ENCODE measurements around the gene TIMM23. TPM values are rescaled to one million over a fixed set of nuclear protein-coding genes. Genes with fewer than 3 reads are reported as not detected.

Gene TIMM23
- total RNA-seq, 1 experiment from 2014 or later = 85.2 TPM

DNA sequence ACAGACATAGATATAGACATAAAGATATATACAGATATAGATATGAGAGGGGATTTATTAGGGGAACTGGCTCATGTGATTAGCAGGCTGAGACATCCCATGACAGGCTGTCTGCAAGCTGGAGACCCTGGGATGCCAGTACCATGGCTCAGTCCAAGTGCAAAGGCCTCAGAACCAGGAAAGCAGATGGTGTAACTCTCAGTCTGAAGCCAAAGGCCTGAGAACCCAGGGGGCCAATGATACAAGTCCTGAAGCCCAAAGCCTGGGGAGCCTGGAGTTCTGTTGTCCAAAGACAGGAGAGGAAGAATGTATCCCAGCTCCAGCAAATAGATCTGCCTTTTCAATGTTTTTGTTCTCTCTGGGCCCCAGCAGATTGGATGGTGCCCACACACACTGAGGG lies 52.7 kb downstream of the TIMM23 start:
- Mint-ChIP-seq H3K27ac (ENCODE audit: low read depth, unreplicated experiment) (peak overlapping the region; percentile 63), H3K4me3 (ENCODE audit: unreplicated experiment) (no peak overlapping the region), H3K36me3 (ENCODE audit: insufficient read depth, unreplicated experiment) (peaks cover 13% of the 10 kb centered on the region), H3K27me3 (ENCODE audit: insufficient read depth, unreplicated experiment) (no peaks in the 10 kb centered on the region), H3K4me1 (ENCODE audit: insufficient read depth, unreplicated experiment) (peaks cover 47% of the 10 kb centered on the region), H3K9me3 (ENCODE audit: unreplicated experiment) (no peaks in the 10 kb centered on the region)
- CTCF ChIA-PET = interaction anchor here (0.8 to 1.1 kb wide), 3 partner anchors 202 to 775 kb away, joined by 3 to 4 read pairs (median 3); no protein-coding TSS in a partner anchor
- BruUV-seq (replicated peaks) = no TSS peak
- no peak for DNase-seq (ENCODE audit: unreplicated experiment)
- intact Hi-C loops (cut with micrococcal nuclease) = loop anchor here (5.0 to 10.0 kb wide), 2 partner anchors 353 to 1020 kb away; partner anchors contain the start of genes ZFAND4 and ZNF22
- TF ChIP-seq, protein P1, sequence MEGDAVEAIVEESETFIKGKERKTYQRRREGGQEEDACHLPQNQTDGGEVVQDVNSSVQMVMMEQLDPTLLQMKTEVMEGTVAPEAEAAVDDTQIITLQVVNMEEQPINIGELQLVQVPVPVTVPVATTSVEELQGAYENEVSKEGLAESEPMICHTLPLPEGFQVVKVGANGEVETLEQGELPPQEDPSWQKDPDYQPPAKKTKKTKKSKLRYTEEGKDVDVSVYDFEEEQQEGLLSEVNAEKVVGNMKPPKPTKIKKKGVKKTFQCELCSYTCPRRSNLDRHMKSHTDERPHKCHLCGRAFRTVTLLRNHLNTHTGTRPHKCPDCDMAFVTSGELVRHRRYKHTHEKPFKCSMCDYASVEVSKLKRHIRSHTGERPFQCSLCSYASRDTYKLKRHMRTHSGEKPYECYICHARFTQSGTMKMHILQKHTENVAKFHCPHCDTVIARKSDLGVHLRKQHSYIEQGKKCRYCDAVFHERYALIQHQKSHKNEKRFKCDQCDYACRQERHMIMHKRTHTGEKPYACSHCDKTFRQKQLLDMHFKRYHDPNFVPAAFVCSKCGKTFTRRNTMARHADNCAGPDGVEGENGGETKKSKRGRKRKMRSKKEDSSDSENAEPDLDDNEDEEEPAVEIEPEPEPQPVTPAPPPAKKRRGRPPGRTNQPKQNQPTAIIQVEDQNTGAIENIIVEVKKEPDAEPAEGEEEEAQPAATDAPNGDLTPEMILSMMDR (IDR thresholded peaks at IDR 0.05; ENCODE audit: unreplicated experiment) = no peak
- POLR2A ChIA-PET = interaction anchor here (1.1 to 1.4 kb wide), 2 partner anchors 9 to 193 kb away, joined by 3 to 4 read pairs; no protein-coding TSS in a partner anchor

DNA sequence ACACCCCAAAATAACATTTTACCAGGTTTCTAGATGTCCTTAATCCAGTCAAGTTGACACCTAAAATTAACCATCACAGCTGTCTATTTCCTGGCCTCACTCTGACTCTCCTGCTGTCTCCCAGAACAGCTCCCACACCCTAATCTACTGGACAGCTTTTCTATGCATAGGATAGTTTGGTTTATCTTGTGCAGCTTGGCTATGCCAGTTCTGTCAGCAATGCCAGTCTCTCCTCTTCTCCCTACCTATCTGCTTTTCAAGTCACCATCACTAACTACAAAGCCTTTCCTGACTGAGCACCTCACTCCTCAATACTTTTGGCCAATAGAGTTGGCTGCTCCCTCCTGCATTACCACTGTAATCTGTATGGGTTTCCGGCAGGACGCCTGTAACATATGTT lies 53.1 kb downstream of the TIMM23 start:
- H3K27ac Mint-ChIP-seq (ENCODE audit: low read depth, unreplicated experiment) = peak overlapping the region; percentile 63
- ChIA-PET CTCF (interaction anchor here (1.1 to 4.2 kb wide), 2 partner anchors 19 to 775 kb away, joined by 3 to 43 read pairs; no protein-coding TSS in a partner anchor), POLR2A (interaction anchor here (1.4 kb wide), 1 partner anchor 8 kb away, joined by 4 read pairs; no protein-coding TSS in a partner anchor)
- peaks cover 46% of the 10 kb centered on the region for H3K4me1 Mint-ChIP-seq (ENCODE audit: insufficient read depth, unreplicated experiment)
- DNase-seq (ENCODE audit: unreplicated experiment) = no peak
- H3K27me3 Mint-ChIP-seq (ENCODE audit: insufficient read depth, unreplicated experiment) = no peaks in the 10 kb centered on the region
- intact Hi-C loops (cut with micrococcal nuclease) = loop anchor here (5.0 to 10.0 kb wide), 2 partner anchors 353 to 1021 kb away; partner anchors contain the start of genes ZFAND4 and ZNF22
- H3K36me3 Mint-ChIP-seq (ENCODE audit: insufficient read depth, unreplicated experiment) = peaks cover 13% of the 10 kb centered on the region
- TF ChIP-seq, protein P1 (IDR thresholded peaks at IDR 0.05; ENCODE audit: unreplicated experiment) = no peak
- H3K4me3 Mint-ChIP-seq (ENCODE audit: unreplicated experiment) = no peak overlapping the region
- H3K9me3 Mint-ChIP-seq (ENCODE audit: unreplicated experiment) = no peaks in the 10 kb centered on the region
- no TSS peak for BruUV-seq (replicated peaks)

DNA sequence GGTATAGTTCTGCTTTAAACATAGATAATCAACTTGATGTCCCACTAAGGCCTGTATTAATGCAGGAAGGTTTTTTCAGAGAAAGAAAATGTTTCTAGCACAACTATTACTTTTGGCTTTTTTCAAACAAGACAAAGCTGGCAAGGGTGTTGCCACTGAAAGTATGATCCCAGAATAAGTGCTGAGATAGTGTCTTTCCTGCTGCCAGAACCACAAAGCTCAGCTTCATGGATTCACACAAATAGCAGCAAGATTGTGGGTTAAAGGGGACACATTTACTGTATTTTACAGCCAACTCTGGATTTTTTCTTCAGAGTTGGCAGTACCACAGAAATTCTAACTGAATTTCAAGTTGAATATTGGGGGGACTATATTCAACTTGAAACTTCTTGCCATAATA lies 53.8 kb downstream of the TIMM23 start:
- intact Hi-C loops (cut with micrococcal nuclease) = loop anchor here (5.0 to 10.0 kb wide), 2 partner anchors 354 to 1021 kb away; partner anchors contain the start of genes ZFAND4 and ZNF22
- POLR2A ChIA-PET = interaction anchor here (1.2 to 1.4 kb wide), 2 partner anchors 8 kb away, joined by 4 read pairs; no protein-coding TSS in a partner anchor
- TF ChIP-seq, protein P1 (IDR thresholded peaks at IDR 0.05; ENCODE audit: unreplicated experiment) = no peak

DNA sequence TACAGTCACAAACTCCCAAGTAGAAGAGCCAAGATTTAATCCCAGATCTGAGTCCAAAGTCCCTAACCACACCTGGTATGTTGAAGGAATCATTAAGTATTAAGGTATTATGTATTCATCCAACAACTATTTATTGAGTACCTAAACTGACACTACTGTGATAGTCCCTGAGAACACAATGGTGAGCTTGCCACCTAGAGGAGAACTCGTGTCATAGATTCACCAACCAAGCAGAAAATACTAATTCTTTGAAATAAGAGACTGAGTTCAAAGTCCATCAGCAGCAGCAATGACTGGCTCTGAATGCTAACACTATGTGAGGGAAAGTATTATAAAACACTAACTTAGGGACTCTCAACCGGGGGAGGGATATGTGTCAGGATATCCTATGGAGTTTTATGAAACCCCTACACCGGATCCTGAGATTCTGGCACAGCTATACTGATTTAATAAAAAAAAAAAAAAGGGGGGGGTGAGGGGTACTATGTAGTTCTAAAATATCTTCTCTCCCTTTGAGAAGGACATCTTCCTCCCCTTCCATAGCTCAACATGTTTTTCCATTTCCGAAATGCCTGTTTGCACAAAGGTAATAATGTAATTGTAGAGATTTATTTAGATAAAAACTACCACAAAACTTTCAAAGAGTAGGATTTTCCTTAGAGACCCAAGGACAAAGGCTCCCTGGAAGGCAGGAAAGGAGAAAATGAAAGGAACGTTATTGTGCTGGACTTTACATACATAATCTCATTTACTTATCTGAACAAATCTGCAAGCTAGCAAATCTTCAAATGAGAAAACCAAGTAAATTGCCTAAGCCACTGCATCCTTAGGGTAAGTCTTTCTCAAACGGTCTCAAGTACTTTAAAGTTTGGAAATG lies 56.5 kb downstream of the TIMM23 start:
- Mint-ChIP-seq H3K27ac (ENCODE audit: low read depth, unreplicated experiment) (peak overlapping the region; percentile 99), H3K4me1 (ENCODE audit: insufficient read depth, unreplicated experiment) (peaks cover 32% of the 10 kb centered on the region), H3K9me3 (ENCODE audit: unreplicated experiment) (no peaks in the 10 kb centered on the region), H3K27me3 (ENCODE audit: insufficient read depth, unreplicated experiment) (no peaks in the 10 kb centered on the region), H3K4me3 (ENCODE audit: unreplicated experiment) (peak overlapping the region; percentile 97), H3K36me3 (ENCODE audit: insufficient read depth, unreplicated experiment) (peaks cover 7% of the 10 kb centered on the region)
- ChIA-PET POLR2A (interaction anchor here (0.8 to 3.2 kb wide), 6 partner anchors 8 to 57 kb away, joined by 3 to 16 read pairs (median 6); partner anchors contain the start of gene TIMM23), CTCF (interaction anchor here (0.6 to 4.2 kb wide), 15 partner anchors 8 to 794 kb away, joined by 3 to 43 read pairs (median 4); no protein-coding TSS in a partner anchor)
- intact Hi-C loops (cut with micrococcal nuclease) = loop anchor here (2.0 to 10.0 kb wide), 3 partner anchors 46 to 1024 kb away; partner anchors contain the start of genes ZFAND4 and ZNF22
- TF ChIP-seq, protein P1 (IDR thresholded peaks at IDR 0.05; ENCODE audit: unreplicated experiment) = peak; percentile 51
- peak; percentile 77 for DNase-seq (ENCODE audit: unreplicated experiment)
- no TSS peak for BruUV-seq (replicated peaks)

More for the DNA sequence above, 53.8 kb downstream of the TIMM23 start:
- DNase-seq (ENCODE audit: unreplicated experiment) = no peak
- Mint-ChIP-seq H3K36me3 (ENCODE audit: insufficient read depth, unreplicated experiment) (peaks cover 8% of the 10 kb centered on the region), H3K27me3 (ENCODE audit: insufficient read depth, unreplicated experiment) (no peaks in the 10 kb centered on the region), H3K9me3 (ENCODE audit: unreplicated experiment) (no peaks in the 10 kb centered on the region), H3K4me1 (ENCODE audit: insufficient read depth, unreplicated experiment) (peaks cover 41% of the 10 kb centered on the region), H3K27ac (ENCODE audit: low read depth, unreplicated experiment) (no peak overlapping the region), H3K4me3 (ENCODE audit: unreplicated experiment) (no peak overlapping the region)
- CTCF ChIA-PET = interaction anchor here (0.6 to 4.2 kb wide), 4 partner anchors 9 to 776 kb away, joined by 3 to 43 read pairs (median 4); no protein-coding TSS in a partner anchor
- no TSS peak for BruUV-seq (replicated peaks)
